CD4-positive, alpha-beta T cell (primary cell): ENCODE measurements around the gene PGAP3. TPM values are rescaled to one million over a fixed set of nuclear protein-coding genes. Genes with fewer than 3 reads are reported as not detected.

Experiments used
- ATAC-seq: fragments of 200-7000 bp; cut with Tn5 transposase; one replicate; pipeline ENCODE4 v1.10.0; 2022; ENCODE audit warnings: mild to moderate bottlenecking; ENCODE audit not compliant: poor library complexity
- CTCF ChIA-PET: fragments of 350-600 bp; sonication (Branson Sonifier 250); formaldehyde crosslinking; loops from one replicate; lab custom pipeline; 2021; ENCODE audit warnings: antibody characterized with exemption, inconsistent platforms; lab: Charles Lee
- POLR2A ChIA-PET: fragments of 350-600 bp; sonication (Branson Sonifier 250); formaldehyde crosslinking; loops from one replicate; lab custom pipeline; 2021; ENCODE audit warnings: antibody characterized with exemption, inconsistent platforms; lab: Charles Lee
- DNase-seq, 14 experiments: peaks; one replicate each; pipeline ENCODE4 v3.0.0-alpha.2; 2013 to 2020; ENCODE audit warnings: mixed read lengths in 2 of 14
- H3K27ac ChIP-seq, 2 donors: one replicate each; pipeline versions ENCODE4 v1.5.1 to v1.7.0; 2013; ENCODE audit warnings: low read length in 2 of 2, low read depth in 1 of 2, mild to moderate bottlenecking in 1 of 2
- H3K27me3 ChIP-seq, 2 experiments: 1 replicate in 1 of 2; 2 replicates in 1 of 2; pipeline versions ENCODE4 v1.6.1 to v1.7.0; 2013; ENCODE audit warnings: low read length in 2 of 2, control low read depth in 1 of 2, mild to moderate bottlenecking in 1 of 2, moderate library complexity in 1 of 2; ENCODE audit not compliant: insufficient read depth in 2 of 2, control insufficient read depth in 1 of 2
- H3K36me3 ChIP-seq: one replicate; pipeline ENCODE4 v1.6.1; 2013; ENCODE audit warnings: low read length, control low read depth; ENCODE audit not compliant: insufficient read depth
- H3K4me1 ChIP-seq: one replicate; pipeline ENCODE4 v1.6.1; 2013; ENCODE audit warnings: low read length, control low read depth; ENCODE audit not compliant: insufficient read depth
- H3K4me3 ChIP-seq: one replicate; pipeline ENCODE4 v1.5.1; 2013; ENCODE audit warnings: mild to moderate bottlenecking, low read length, moderate library complexity
- H3K9me3 ChIP-seq, 2 experiments: 1 replicate in 1 of 2; 2 replicates in 1 of 2; pipeline versions ENCODE4 v1.6.1 to v1.7.0; 2013; ENCODE audit warnings: low read length in 2 of 2, mild to moderate bottlenecking in 2 of 2, control low read depth in 1 of 2, moderate library complexity in 1 of 2; ENCODE audit not compliant: control insufficient read depth in 1 of 2, insufficient read depth in 1 of 2
- H3K27ac Mint-ChIP-seq: one replicate; pipeline ENCODE4 v1.8.0; 2020; ENCODE audit warnings: mixed read lengths
- H3K27me3 Mint-ChIP-seq: one replicate; pipeline ENCODE4 v1.8.0; 2021; ENCODE audit warnings: mixed read lengths
- H3K36me3 Mint-ChIP-seq: one replicate; pipeline ENCODE4 v1.8.0; 2021; ENCODE audit warnings: low read depth, mixed read lengths
- H3K4me1 Mint-ChIP-seq: one replicate; pipeline ENCODE4 v1.8.0; 2021; ENCODE audit warnings: low read depth, mixed read lengths
- H3K4me3 Mint-ChIP-seq: one replicate; pipeline ENCODE4 v1.8.0; 2020; ENCODE audit warnings: mild to moderate bottlenecking, mixed read lengths
- H3K9me3 Mint-ChIP-seq: one replicate; pipeline ENCODE4 v1.8.0; 2020; ENCODE audit warnings: mixed read lengths
- intact Hi-C, 2 experiments: fragments of 100-400 bp; cut with DNase I in 1 of 2; cut with micrococcal nuclease in 1 of 2; formaldehyde crosslinking; loops; one replicate each; pipeline versions ENCODE4 v1.15.1 to v1.9.0; 2023 to 2025; cut with DNase I, micrococcal nuclease
- total RNA-seq, 174 experiments: library from RNA in 2 of 174; stranded (reverse) in 2 of 174; gene quantifications; one replicate each; pipeline ENCODE4 v1.2.3 and lab custom pipeline; 2021 to 2026
- TF ChIP-seq, protein P1 (sequence below): fragments of 200-600 bp; IDR thresholded peaks from one replicate; pipeline ENCODE4 v1.8.0; 2022; ENCODE audit warnings: antibody characterized with exemption, mild to moderate bottlenecking

PGAP3 gene
- total RNA-seq, 2 experiments from 2014 or later: 26.1 to 30.7 TPM

DNA sequence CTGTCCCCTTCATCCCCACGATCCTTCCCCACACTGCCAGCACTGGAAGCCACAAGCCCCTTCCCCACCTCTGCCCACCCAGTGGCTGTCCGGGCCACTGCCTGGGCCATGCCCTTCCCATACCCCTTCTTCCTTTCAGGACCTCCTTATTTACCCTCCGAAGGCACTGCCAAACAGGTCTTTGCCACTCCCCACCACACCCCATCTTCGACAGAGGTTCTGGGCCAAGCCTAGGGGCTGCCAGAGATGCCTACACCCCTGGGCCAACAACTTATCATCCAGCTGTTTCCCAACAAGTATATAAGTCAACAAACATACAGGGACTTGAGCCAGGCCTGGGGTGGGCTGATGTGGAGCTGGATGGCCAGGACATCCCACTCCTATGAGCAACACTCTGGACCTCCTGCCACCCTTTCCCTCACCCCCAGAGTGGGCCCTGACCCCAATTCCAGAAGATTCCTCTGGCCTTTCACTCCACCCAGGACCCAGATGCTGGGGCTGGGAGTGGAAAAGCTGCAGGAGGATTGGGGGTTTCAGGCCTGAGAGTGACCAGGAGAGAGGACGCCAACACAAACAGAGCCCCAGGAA lies 62.6 kb downstream of the PGAP3 start:
- no peak overlapping the region for H3K4me3 ChIP-seq
- intact Hi-C loops: loop anchor here in 1 of 2 experiments (10.0 kb wide), 1 partner anchor 240 kb away; the partner anchor contains the start of genes IKZF3 and ZPBP2
- TF ChIP-seq, protein P1, sequence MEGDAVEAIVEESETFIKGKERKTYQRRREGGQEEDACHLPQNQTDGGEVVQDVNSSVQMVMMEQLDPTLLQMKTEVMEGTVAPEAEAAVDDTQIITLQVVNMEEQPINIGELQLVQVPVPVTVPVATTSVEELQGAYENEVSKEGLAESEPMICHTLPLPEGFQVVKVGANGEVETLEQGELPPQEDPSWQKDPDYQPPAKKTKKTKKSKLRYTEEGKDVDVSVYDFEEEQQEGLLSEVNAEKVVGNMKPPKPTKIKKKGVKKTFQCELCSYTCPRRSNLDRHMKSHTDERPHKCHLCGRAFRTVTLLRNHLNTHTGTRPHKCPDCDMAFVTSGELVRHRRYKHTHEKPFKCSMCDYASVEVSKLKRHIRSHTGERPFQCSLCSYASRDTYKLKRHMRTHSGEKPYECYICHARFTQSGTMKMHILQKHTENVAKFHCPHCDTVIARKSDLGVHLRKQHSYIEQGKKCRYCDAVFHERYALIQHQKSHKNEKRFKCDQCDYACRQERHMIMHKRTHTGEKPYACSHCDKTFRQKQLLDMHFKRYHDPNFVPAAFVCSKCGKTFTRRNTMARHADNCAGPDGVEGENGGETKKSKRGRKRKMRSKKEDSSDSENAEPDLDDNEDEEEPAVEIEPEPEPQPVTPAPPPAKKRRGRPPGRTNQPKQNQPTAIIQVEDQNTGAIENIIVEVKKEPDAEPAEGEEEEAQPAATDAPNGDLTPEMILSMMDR: no peak
- H3K36me3 Mint-ChIP-seq: no peaks in the 10 kb centered on the region
- H3K27ac ChIP-seq: no peak overlapping the region
- H3K9me3 Mint-ChIP-seq: no peaks in the 10 kb centered on the region
- peaks cover 37% of the 10 kb centered on the region for H3K4me1 ChIP-seq
- H3K27ac Mint-ChIP-seq: no peak overlapping the region
- H3K27me3 ChIP-seq: peaks cover 30 to 36% of the 10 kb centered on the region in 2 experiments
- peak overlapping the region; percentile 20 for H3K4me3 Mint-ChIP-seq
- H3K4me1 Mint-ChIP-seq: peaks cover 25% of the 10 kb centered on the region
- H3K27me3 Mint-ChIP-seq: peaks cover 45% of the 10 kb centered on the region
- DNase-seq (no peak), ATAC-seq (no peak)
- POLR2A ChIA-PET: no interaction called here
- CTCF ChIA-PET: no interaction called here
- peaks cover 0 to 7% of the 10 kb centered on the region in 2 experiments for H3K9me3 ChIP-seq
- no peaks in the 10 kb centered on the region for H3K36me3 ChIP-seq

DNA sequence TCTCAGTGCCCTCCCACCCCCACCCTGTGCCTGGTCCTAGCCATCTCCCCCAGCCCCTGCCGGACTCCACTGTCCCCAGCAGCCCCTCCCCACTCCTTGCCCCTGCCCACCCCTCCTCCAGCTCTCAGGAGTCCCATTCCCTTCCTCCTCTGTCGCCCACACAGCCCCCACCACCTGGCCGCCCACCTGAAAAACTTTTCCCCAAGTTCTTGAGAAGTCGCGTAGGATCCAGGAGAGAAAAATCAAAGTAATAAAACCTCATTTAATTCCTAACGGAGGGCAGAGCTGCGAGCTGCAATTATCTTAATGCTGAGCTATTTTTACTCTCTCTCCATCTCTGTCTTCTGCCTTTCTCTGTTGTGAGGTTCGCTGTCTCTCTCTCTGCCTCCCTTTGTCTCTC lies 63.5 kb downstream of the PGAP3 start:
- POLR2A ChIA-PET: no interaction called here
- H3K36me3 Mint-ChIP-seq: no peaks in the 10 kb centered on the region
- peaks cover 0 to 7% of the 10 kb centered on the region in 2 experiments for H3K9me3 ChIP-seq
- no peak overlapping the region for H3K4me3 ChIP-seq
- peaks cover 25% of the 10 kb centered on the region for H3K4me1 Mint-ChIP-seq
- H3K27ac Mint-ChIP-seq: no peak overlapping the region
- no peak overlapping the region for H3K4me3 Mint-ChIP-seq
- H3K36me3 ChIP-seq: no peaks in the 10 kb centered on the region
- intact Hi-C loops: loop anchor here (5.0 to 10.0 kb wide), 3 partner anchors 108 to 353 kb away; partner anchors contain the start of genes IKZF3 (in 1 of the 2), MIEN1 (in 1 of the 2) and ZPBP2 (in 1 of the 2)
- ATAC-seq (no peak), DNase-seq (no peak)
- H3K9me3 Mint-ChIP-seq: no peaks in the 10 kb centered on the region
- no peak overlapping the region for H3K27ac ChIP-seq
- CTCF ChIA-PET: interaction anchor here (3.6 kb wide), 1 partner anchor 22 kb away, joined by 20 read pairs; no protein-coding TSS in a partner anchor
- H3K27me3 Mint-ChIP-seq: peaks cover 45% of the 10 kb centered on the region
- TF ChIP-seq, protein P1: no peak
- peaks cover 37% of the 10 kb centered on the region for H3K4me1 ChIP-seq
- H3K27me3 ChIP-seq: peaks cover 30 to 36% of the 10 kb centered on the region in 2 experiments

DNA sequence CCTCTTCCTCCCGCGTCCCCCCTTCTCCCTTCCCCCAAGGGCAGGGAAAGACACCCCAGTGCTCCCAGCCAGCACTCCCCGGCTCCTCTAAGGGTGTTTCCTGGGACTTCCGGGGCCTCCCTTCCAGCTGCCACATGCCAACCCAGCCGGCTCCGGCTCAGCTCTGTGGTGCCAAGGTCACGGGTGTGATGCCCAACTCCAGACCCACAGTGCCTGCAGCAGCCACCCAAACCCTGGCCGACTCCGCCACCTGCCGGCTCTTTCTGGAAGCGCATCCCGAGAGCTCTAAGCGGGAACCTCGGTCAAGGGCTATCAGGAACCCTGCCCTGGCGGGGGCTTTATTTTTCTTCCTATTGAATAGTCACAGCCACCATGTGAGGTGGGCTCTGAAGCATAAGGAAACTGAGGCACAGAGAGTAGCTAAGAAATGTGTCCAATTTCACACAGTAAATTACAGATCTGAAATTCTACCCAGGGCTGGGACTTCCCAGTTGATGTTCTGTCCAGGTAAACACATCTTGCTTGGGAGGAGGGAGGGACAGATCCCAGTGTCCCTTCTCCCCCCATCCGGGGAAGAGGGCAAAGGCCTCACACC lies 64.4 kb downstream of the PGAP3 start:
- intact Hi-C loops: loop anchor here (1.0 to 10.0 kb wide), 8 partner anchors 13 to 354 kb away; partner anchors contain the start of genes IKZF3 (in 2 of the 2), MIEN1 (in 1 of the 2), PNMT (in 1 of the 2) and STARD3 (in 1 of the 2)
- H3K4me3 ChIP-seq: no peak overlapping the region
- Mint-ChIP-seq H3K4me3 (peak overlapping the region; percentile 68), H3K9me3 (no peaks in the 10 kb centered on the region), H3K27ac (no peak overlapping the region), H3K27me3 (peaks cover 40% of the 10 kb centered on the region), H3K36me3 (no peaks in the 10 kb centered on the region), H3K4me1 (peaks cover 25% of the 10 kb centered on the region)
- peaks cover 44% of the 10 kb centered on the region for H3K4me1 ChIP-seq
- TF ChIP-seq, protein P1: peak; percentile 92
- no peak overlapping the region for H3K27ac ChIP-seq
- H3K27me3 ChIP-seq: peaks cover 29 to 30% of the 10 kb centered on the region in 2 experiments
- peaks cover 0 to 7% of the 10 kb centered on the region in 2 experiments for H3K9me3 ChIP-seq
- ATAC-seq (peak; percentile 63), DNase-seq (peak; percentile 73 to 91 (median 84))
- CTCF ChIA-PET: interaction anchor here (0.6 to 3.6 kb wide), 24 partner anchors 9 to 651 kb away, joined by 3 to 66 read pairs (median 4); partner anchors contain the start of genes CDK12, MIEN1, PNMT and STARD3
- H3K36me3 ChIP-seq: no peaks in the 10 kb centered on the region
- POLR2A ChIA-PET: interaction anchor here (0.6 to 1.8 kb wide), 6 partner anchors 8 to 357 kb away, joined by 3 to 10 read pairs (median 4); partner anchors contain the start of genes IKZF3, PSMD3 and STARD3
